Skin of body (tissue), 3 donors: ENCODE measurements around the gene ERICH6B. TPM values are rescaled to one million over a fixed set of nuclear protein-coding genes. Genes with fewer than 3 reads are reported as not detected.

Source experiments
- DNase-seq: peaks from one replicate; lab custom pipeline; 2025; lab: John Stamatoyannopoulos, UW
- small RNA-seq: library from RNA; depleted of rRNA; stranded (forward); fragments of <200 nt; gene quantifications from one replicate; pipeline ENCODE3, GENCODE V24; 2014; ENCODE audit warnings: low replicate concordance
- total RNA-seq: library from RNA; depleted of rRNA; stranded (reverse); fragments of >200 nt; gene quantifications from one replicate; pipeline ENCODE4 v1.2.3, GENCODE V29; 2014

ERICH6B gene
- total RNA-seq, 1 donor from 2014 or later, result not detected

GRCh38 chr13:45506811-45507210 is 108.7 kb downstream of the ERICH6B start:
- no peak for DNase-seq

GRCh38 chr13:45503658-45504057 is 111.9 kb downstream of the ERICH6B start:
- DNase-seq, result no peak

- DNase-seq, result no peak
Measured at GRCh38 chr13:45501175-45501526, 114.4 kb downstream of the ERICH6B start.

- no peak for DNase-seq
Measured at GRCh38 chr13:45500492-45501174, 114.9 kb downstream of the ERICH6B start.

GRCh38 chr13:45496942-45497341 is 118.6 kb downstream of the ERICH6B start:
- no peak for DNase-seq

- no peak for DNase-seq
Measured at GRCh38 chr13:45492538-45492937, 123.0 kb downstream of the ERICH6B start.

Small RNA genes lying within 50 kb of the gene (small RNA-seq; reads per million reads assigned to genes)
- gene RNA5SP27, result not detected
- gene TIMM9P3, result not detected

Other genes with a start within 250 kb of the ERICH6B start
- gene SLC25A30, start 197.4 kb downstream of the ERICH6B start, total RNA-seq, result 10.5 TPM
- 40.9 TPM for gene COG3, start 150.8 kb downstream of the ERICH6B start, total RNA-seq
- not detected for gene CBY2, start 86.6 kb upstream of the ERICH6B start, total RNA-seq
- 0.20 TPM for gene SIAH3, start 236.0 kb upstream of the ERICH6B start, total RNA-seq